Measurements from ENCODE around the gene SYMPK.
"Not testable (repeated sequence)": the region's sequence is repeated elsewhere in the genome, so short reads cannot be mapped to it uniquely, and the experiment has no call there.

SYMPK gene

GRCh38 chr19:45804140-45804958 lies 58.6 kb downstream of the SYMPK start:
- DNase-seq (ENCODE audit: low spot score) = no peak

- no peak for DNase-seq (ENCODE audit: low spot score)
Measured at GRCh38 chr19:45801603-45802175, 61.3 kb downstream of the SYMPK start.

GRCh38 chr19:45800070-45800553 lies 62.8 kb downstream of the SYMPK start:
- DNase-seq (ENCODE audit: low spot score) = no peak

- DNase-seq (ENCODE audit: low spot score) = not testable (repeated sequence)
Measured at GRCh38 chr19:45799541-45799940, 63.4 kb downstream of the SYMPK start.

GRCh38 chr19:45798995-45799517 lies 63.9 kb downstream of the SYMPK start:
- DNase-seq (ENCODE audit: low spot score) = peak; percentile 90

- DNase-seq (ENCODE audit: low spot score) = no peak
Measured at GRCh38 chr19:45794627-45795026, 68.3 kb downstream of the SYMPK start.

- no peak for DNase-seq (ENCODE audit: low spot score)
Measured at GRCh38 chr19:45793876-45794275, 69.1 kb downstream of the SYMPK start.

GRCh38 chr19:45793178-45793564 lies 69.8 kb downstream of the SYMPK start:
- no peak for DNase-seq (ENCODE audit: low spot score)

GRCh38 chr19:45792470-45793177 lies 70.3 kb downstream of the SYMPK start, which contains the start of gene DMWD:
Gene DMWD, minus strand, starts transcription at chr19:45792845. Its CDS starts 89 bp downstream, at chr19:45792756.
- peak; percentile 99 for DNase-seq (ENCODE audit: low spot score)

- DNase-seq (ENCODE audit: low spot score) = no peak
Measured at GRCh38 chr19:45791744-45792469, 71.0 kb downstream of the SYMPK start.

GRCh38 chr19:45790942-45791341 lies 72.0 kb downstream of the SYMPK start:
- no peak for DNase-seq (ENCODE audit: low spot score)

- no peak for DNase-seq (ENCODE audit: low spot score)
Measured at GRCh38 chr19:45789035-45789786, 73.7 kb downstream of the SYMPK start.

- no peak for DNase-seq (ENCODE audit: low spot score)
Measured at GRCh38 chr19:45786533-45786894, 76.4 kb downstream of the SYMPK start.

GRCh38 chr19:45785781-45786532 lies 77.0 kb downstream of the SYMPK start:
- no peak for DNase-seq (ENCODE audit: low spot score)

- no peak for DNase-seq (ENCODE audit: low spot score)
Measured at GRCh38 chr19:45785097-45785496, 77.8 kb downstream of the SYMPK start.

GRCh38 chr19:45784096-45784495 lies 78.9 kb downstream of the SYMPK start:
- DNase-seq (ENCODE audit: low spot score) = no peak

GRCh38 chr19:45782820-45783785 lies 79.8 kb downstream of the SYMPK start:
- no peak for DNase-seq (ENCODE audit: low spot score)

GRCh38 chr19:45782162-45782691 lies 80.7 kb downstream of the SYMPK start, which contains the start of gene DMPK:
Gene DMPK, minus strand, starts transcription at chr19:45782490. Its CDS starts 138 bp downstream, at chr19:45782352.
- DNase-seq (ENCODE audit: low spot score) = no peak
